ENCODE data around the gene OSBP2.

DNA sequence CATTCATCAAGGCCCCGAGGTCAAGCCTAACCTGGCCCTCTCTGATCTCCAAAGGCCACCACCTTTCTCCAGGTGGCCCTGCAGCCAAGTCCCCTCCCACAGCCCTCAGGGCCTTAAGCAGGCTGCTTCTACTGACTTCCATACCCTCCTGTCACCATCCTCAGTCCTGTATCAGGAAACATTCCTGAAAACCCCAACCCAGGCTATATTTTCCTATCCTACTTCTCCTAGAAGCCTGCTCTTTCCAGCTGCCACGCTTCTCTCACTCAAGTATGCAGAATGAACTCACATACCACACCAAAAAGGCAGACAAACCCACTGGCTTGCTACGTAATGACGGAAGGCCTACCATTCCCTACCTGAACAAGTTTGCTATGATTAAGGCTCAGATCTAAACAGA, 250.3 kb downstream of the OSBP2 start:
- TF ChIP-seq POLR2A (IDR thresholded peaks at IDR 0.05) (no peak), EP300 (IDR thresholded peaks at IDR 0.05) (no peak)
- TF ChIP-seq, protein P1, sequence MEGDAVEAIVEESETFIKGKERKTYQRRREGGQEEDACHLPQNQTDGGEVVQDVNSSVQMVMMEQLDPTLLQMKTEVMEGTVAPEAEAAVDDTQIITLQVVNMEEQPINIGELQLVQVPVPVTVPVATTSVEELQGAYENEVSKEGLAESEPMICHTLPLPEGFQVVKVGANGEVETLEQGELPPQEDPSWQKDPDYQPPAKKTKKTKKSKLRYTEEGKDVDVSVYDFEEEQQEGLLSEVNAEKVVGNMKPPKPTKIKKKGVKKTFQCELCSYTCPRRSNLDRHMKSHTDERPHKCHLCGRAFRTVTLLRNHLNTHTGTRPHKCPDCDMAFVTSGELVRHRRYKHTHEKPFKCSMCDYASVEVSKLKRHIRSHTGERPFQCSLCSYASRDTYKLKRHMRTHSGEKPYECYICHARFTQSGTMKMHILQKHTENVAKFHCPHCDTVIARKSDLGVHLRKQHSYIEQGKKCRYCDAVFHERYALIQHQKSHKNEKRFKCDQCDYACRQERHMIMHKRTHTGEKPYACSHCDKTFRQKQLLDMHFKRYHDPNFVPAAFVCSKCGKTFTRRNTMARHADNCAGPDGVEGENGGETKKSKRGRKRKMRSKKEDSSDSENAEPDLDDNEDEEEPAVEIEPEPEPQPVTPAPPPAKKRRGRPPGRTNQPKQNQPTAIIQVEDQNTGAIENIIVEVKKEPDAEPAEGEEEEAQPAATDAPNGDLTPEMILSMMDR (IDR thresholded peaks at IDR 0.05) = no peak
